HepG2 (cell line): ENCODE results near the gene PLS1. TPM values are rescaled to one million over a fixed set of nuclear protein-coding genes. Genes with fewer than 3 reads are reported as not detected.
A peak's percentile ranks its signal among the peaks of the same experiment; 100 is the strongest.

Source experiments
- BCL6 ChIP-seq: IDR thresholded peaks from 2 replicates; pipeline ENCODE4 v1.6.1; 2016; ENCODE audit warnings: missing genetic modification reagents, missing compliant biosample characterization
- CEBPB ChIP-seq: IDR thresholded peaks from 2 replicates; pipeline ENCODE4 v1.6.1; 2011; ENCODE audit warnings: low read depth, low read length, improper control_type of control experiment, borderline replicate concordance
- KAT2B ChIP-seq: fragments of 150-350 bp; IDR thresholded peaks from 2 replicates; pipeline ENCODE4 v1.6.1; 2014; ENCODE audit warnings: low read depth, low read length, borderline replicate concordance
- MAZ ChIP-seq, 2 experiments: sonication (generic) in 1 of 2; formaldehyde crosslinking in 1 of 2; IDR thresholded peaks; 2 replicates each; pipeline versions ENCODE4 v1.5.0 to v1.6.1; 2012 to 2020; ENCODE audit warnings: low read depth in 2 of 2, mild to moderate bottlenecking in 2 of 2, borderline replicate concordance in 1 of 2, improper control_type of control experiment in 1 of 2, low read length in 1 of 2, missing genetic modification reagents in 1 of 2, moderate library complexity in 1 of 2
- MIER3 ChIP-seq: IDR thresholded peaks from 2 replicates; pipeline ENCODE4 v1.6.1; 2016; ENCODE audit warnings: missing compliant biosample characterization, borderline replicate concordance
- POLR2A ChIP-seq, 2 experiments: IDR thresholded peaks; 2 replicates each; pipeline ENCODE4 v1.6.1; 2011; ENCODE audit warnings: low read depth in 2 of 2, low read length in 2 of 2, mild to moderate bottlenecking in 1 of 2, moderate library complexity in 1 of 2; ENCODE audit not compliant: insufficient read depth in 1 of 2
- REPIN1 ChIP-seq: sonication (generic); formaldehyde crosslinking; IDR thresholded peaks from 2 replicates; pipeline ENCODE4 v1.8.0; 2022; ENCODE audit warnings: missing genetic modification reagents, low read depth, mild to moderate bottlenecking, borderline replicate concordance
- SRSF9 ChIP-seq: fragments of 200-400 bp; formaldehyde crosslinking; IDR thresholded peaks from 2 replicates; pipeline ENCODE4 v1.6.1; 2018; ENCODE audit warnings: borderline replicate concordance, mild to moderate bottlenecking, low read depth, low read length; ENCODE audit not compliant: insufficient read depth, poor library complexity, severe bottlenecking
- STAG1 ChIP-seq: sonication (generic); formaldehyde crosslinking; IDR thresholded peaks from 2 replicates; pipeline ENCODE4 v1.4.0; 2020; ENCODE audit warnings: missing genetic modification reagents
- TEAD3 ChIP-seq: optimal IDR thresholded peaks from 2 replicates; pipeline ENCODE3; 2016; ENCODE audit warnings: borderline replicate concordance
- ZNF432 ChIP-seq: sonication (generic); formaldehyde crosslinking; IDR thresholded peaks from 2 replicates; pipeline ENCODE4 v1.5.0; 2020; ENCODE audit warnings: missing genetic modification reagents, mild to moderate bottlenecking, borderline replicate concordance
- ZNF7 ChIP-seq: IDR thresholded peaks from 2 replicates; pipeline ENCODE4 v1.6.1; 2016; ENCODE audit warnings: missing biosample characterization, missing genetic modification reagents
- ZNF703 ChIP-seq: sonication (generic); formaldehyde crosslinking; IDR thresholded peaks from 2 replicates; pipeline ENCODE4 v1.5.1; 2020; ENCODE audit warnings: missing genetic modification reagents, mild to moderate bottlenecking, moderate library complexity, borderline replicate concordance
- polyA plus RNA-seq, 8 experiments: library from polyadenylated mRNA; depleted of rRNA in 3 of 8; stranded (reverse) in 7 of 8; unstranded in 1 of 8; fragments of >200 nt; fragmentation: Illumina TruSeq in 4 of 8; extraction: Trizol in 4 of 8; gene quantifications; 2 replicates each; pipeline versions ENCODE4 v1.2.1 to v1.2.3, GENCODE V29; 2011 to 2016; ENCODE audit warnings: low read depth in 4 of 8, missing spikeins in 1 of 8, mixed read lengths in 1 of 8; ENCODE audit not compliant: insufficient read depth in 1 of 8
- total RNA-seq, 5 experiments: library from RNA; depleted of rRNA; stranded (reverse); fragments of >200 nt; fragmentation: Illumina TruSeq; extraction: Trizol; gene quantifications; 2 replicates each; pipeline ENCODE4 v1.2.3, GENCODE V29; 2016; ENCODE audit warnings: low read depth in 1 of 5
- TF ChIP-seq, protein P1 (sequence below): sonication (generic); formaldehyde crosslinking; conservative IDR thresholded peaks from 2 replicates; pipeline ENCODE4 v1.4.0; 2020; ENCODE audit warnings: missing genetic modification reagents
- TF ChIP-seq, protein P2 (sequence below): sonication (generic); formaldehyde crosslinking; IDR thresholded peaks from 2 replicates; pipeline ENCODE4 v1.5.0; 2020; ENCODE audit warnings: mild to moderate bottlenecking, missing genetic modification reagents, moderate library complexity
- TF ChIP-seq, protein P3 (sequence below): IDR thresholded peaks from 2 replicates; pipeline ENCODE4 v1.6.1; 2016; ENCODE audit warnings: low read depth
- TF ChIP-seq, protein P4 (sequence below): IDR thresholded peaks from 2 replicates; pipeline ENCODE4 v1.6.1; 2016; ENCODE audit warnings: mild to moderate bottlenecking
- TF ChIP-seq, protein P5 (sequence below): IDR thresholded peaks from 2 replicates; pipeline ENCODE4 v1.4.0; 2020; ENCODE audit warnings: mild to moderate bottlenecking, missing genetic modification reagents

Gene PLS1
- total and polyA plus RNA-seq, 2 of the 13 experiments (the other 11 are each of a cell fraction or from before 2014, with no cell fraction given) = 11.2 to 21.1 TPM

DNA sequence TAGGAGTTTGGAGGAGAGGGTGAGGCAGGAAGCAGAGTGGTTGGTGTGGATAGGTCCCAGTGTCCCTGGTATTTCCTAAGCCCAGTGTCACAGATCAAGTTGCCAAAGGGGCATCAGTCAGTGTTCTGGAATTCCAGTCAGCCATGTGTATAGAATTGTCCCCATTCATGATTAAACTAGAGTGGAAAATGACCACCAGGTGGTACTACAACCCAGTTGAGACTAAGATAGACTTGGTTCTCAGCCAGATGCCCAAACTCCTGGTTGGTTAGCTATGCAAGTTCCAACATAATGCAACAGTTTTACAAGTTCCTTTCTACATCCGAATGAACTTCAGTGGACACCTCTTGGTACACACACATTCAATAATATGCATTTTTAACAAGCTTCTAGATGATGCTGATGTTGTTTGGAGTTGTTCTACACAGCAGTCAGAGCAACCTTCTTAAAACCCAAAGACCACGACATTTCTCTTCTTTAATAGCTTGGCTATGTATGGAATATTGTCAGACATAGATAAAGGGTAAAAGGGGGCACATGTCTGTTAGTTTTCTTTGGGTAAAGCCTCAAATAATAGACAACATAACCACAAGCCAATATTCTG lies 9.3 kb upstream of the PLS1 start (continued):
- TF ChIP-seq, protein P1, sequence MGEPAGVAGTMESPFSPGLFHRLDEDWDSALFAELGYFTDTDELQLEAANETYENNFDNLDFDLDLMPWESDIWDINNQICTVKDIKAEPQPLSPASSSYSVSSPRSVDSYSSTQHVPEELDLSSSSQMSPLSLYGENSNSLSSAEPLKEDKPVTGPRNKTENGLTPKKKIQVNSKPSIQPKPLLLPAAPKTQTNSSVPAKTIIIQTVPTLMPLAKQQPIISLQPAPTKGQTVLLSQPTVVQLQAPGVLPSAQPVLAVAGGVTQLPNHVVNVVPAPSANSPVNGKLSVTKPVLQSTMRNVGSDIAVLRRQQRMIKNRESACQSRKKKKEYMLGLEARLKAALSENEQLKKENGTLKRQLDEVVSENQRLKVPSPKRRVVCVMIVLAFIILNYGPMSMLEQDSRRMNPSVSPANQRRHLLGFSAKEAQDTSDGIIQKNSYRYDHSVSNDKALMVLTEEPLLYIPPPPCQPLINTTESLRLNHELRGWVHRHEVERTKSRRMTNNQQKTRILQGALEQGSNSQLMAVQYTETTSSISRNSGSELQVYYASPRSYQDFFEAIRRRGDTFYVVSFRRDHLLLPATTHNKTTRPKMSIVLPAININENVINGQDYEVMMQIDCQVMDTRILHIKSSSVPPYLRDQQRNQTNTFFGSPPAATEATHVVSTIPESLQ (CRISPR knock-in tag) = no peak
- TF ChIP-seq SRSF9 (no peak), KAT2B (no peak), MAZ (IDR thresholded peaks at IDR 0.05; ENCODE audit: borderline replicate concordance, low read depth, low read length) (no peak), MAZ (CRISPR knock-in tag; IDR thresholded peaks at IDR 0.05; ENCODE audit: low read depth) (0 out of 2 replicates have a peak, but pooled peaks have one; percentile 45), STAG1 (CRISPR knock-in tag) (peak; percentile 91), ZNF432 (CRISPR knock-in tag) (no peak), TEAD3 (peak; percentile 77), REPIN1 (CRISPR knock-in tag) (peak; percentile 25; the same call in 1 of the 2 replicates), MIER3 (CRISPR knock-in tag) (peak; percentile 33; the same call in 1 of the 2 replicates), POLR2A (IDR thresholded peaks at IDR 0.05; ENCODE audit: insufficient read depth in 1 of 2, low read depth in 2 of 2, low read length in 2 of 2) (no peak), BCL6 (no peak), ZNF7 (CRISPR knock-in tag) (no peak), CEBPB (peak; percentile 27; the same call in 1 of the 2 replicates), ZNF703 (no peak)
- TF ChIP-seq, protein P2, sequence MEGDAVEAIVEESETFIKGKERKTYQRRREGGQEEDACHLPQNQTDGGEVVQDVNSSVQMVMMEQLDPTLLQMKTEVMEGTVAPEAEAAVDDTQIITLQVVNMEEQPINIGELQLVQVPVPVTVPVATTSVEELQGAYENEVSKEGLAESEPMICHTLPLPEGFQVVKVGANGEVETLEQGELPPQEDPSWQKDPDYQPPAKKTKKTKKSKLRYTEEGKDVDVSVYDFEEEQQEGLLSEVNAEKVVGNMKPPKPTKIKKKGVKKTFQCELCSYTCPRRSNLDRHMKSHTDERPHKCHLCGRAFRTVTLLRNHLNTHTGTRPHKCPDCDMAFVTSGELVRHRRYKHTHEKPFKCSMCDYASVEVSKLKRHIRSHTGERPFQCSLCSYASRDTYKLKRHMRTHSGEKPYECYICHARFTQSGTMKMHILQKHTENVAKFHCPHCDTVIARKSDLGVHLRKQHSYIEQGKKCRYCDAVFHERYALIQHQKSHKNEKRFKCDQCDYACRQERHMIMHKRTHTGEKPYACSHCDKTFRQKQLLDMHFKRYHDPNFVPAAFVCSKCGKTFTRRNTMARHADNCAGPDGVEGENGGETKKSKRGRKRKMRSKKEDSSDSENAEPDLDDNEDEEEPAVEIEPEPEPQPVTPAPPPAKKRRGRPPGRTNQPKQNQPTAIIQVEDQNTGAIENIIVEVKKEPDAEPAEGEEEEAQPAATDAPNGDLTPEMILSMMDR (CRISPR knock-in tag) = peak; percentile 87
- TF ChIP-seq, protein P3, sequence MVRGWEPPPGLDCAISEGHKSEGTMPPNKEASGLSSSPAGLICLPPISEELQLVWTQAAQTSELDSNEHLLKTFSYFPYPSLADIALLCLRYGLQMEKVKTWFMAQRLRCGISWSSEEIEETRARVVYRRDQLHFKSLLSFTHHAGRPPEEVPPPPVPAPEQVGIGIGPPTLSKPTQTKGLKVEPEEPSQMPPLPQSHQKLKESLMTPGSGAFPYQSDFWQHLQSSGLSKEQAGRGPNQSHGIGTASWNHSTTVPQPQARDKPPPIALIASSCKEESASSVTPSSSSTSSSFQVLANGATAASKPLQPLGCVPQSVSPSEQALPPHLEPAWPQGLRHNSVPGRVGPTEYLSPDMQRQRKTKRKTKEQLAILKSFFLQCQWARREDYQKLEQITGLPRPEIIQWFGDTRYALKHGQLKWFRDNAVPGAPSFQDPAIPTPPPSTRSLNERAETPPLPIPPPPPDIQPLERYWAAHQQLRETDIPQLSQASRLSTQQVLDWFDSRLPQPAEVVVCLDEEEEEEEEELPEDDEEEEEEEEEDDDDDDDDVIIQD (CRISPR knock-in tag) = peak; percentile 36; the same call in 1 of the 2 replicates
- TF ChIP-seq, protein P4, sequence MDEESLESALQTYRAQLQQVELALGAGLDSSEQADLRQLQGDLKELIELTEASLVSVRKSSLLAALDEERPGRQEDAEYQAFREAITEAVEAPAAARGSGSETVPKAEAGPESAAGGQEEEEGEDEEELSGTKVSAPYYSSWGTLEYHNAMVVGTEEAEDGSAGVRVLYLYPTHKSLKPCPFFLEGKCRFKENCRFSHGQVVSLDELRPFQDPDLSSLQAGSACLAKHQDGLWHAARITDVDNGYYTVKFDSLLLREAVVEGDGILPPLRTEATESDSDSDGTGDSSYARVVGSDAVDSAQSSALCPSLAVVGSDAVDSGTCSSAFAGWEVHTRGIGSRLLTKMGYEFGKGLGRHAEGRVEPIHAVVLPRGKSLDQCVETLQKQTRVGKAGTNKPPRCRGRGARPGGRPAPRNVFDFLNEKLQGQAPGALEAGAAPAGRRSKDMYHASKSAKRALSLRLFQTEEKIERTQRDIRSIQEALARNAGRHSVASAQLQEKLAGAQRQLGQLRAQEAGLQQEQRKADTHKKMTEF (CRISPR knock-in tag) = no peak
- TF ChIP-seq, protein P5, sequence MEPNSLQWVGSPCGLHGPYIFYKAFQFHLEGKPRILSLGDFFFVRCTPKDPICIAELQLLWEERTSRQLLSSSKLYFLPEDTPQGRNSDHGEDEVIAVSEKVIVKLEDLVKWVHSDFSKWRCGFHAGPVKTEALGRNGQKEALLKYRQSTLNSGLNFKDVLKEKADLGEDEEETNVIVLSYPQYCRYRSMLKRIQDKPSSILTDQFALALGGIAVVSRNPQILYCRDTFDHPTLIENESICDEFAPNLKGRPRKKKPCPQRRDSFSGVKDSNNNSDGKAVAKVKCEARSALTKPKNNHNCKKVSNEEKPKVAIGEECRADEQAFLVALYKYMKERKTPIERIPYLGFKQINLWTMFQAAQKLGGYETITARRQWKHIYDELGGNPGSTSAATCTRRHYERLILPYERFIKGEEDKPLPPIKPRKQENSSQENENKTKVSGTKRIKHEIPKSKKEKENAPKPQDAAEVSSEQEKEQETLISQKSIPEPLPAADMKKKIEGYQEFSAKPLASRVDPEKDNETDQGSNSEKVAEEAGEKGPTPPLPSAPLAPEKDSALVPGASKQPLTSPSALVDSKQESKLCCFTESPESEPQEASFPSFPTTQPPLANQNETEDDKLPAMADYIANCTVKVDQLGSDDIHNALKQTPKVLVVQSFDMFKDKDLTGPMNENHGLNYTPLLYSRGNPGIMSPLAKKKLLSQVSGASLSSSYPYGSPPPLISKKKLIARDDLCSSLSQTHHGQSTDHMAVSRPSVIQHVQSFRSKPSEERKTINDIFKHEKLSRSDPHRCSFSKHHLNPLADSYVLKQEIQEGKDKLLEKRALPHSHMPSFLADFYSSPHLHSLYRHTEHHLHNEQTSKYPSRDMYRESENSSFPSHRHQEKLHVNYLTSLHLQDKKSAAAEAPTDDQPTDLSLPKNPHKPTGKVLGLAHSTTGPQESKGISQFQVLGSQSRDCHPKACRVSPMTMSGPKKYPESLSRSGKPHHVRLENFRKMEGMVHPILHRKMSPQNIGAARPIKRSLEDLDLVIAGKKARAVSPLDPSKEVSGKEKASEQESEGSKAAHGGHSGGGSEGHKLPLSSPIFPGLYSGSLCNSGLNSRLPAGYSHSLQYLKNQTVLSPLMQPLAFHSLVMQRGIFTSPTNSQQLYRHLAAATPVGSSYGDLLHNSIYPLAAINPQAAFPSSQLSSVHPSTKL = peak; percentile 31; the same call in 1 of the 2 replicates
